ENCODE results near the gene ATP6V1B1. TPM values are rescaled to one million over a fixed set of nuclear protein-coding genes. Genes with fewer than 3 reads are reported as not detected.
"Not testable (repeated sequence)": the region's sequence is repeated elsewhere in the genome, so short reads cannot be mapped to it uniquely, and the experiment has no call there.

Gene ATP6V1B1
- total and polyA plus RNA-seq, 7 donors: 0.10 to 0.70 (median 0.38) TPM; not detected in 2

- intact Hi-C loops (cut with DNase I): no loop called here
- no peaks in the 10 kb centered on the region for H3K36me3 ChIP-seq (ENCODE audit: insufficient read depth in 1 of 2, low read depth in 1 of 2)
- H3K9me3 ChIP-seq: no peaks in the 10 kb centered on the region
- no peak for ATAC-seq
- H3K4me1 ChIP-seq: no peaks in the 10 kb centered on the region
- H3K27me3 ChIP-seq (ENCODE audit: insufficient read depth in 3 of 3, low read length in 2 of 3): peaks cover 0 to 11% (median 0%) of the 10 kb centered on the region in 3 donors
- H3K4me3 ChIP-seq: no peak overlapping the region
- no peak overlapping the region for H3K27ac ChIP-seq
- no peak for TF ChIP-seq CTCF (IDR thresholded peaks at IDR 0.05)
- 80 to 86% (median 84%) methylated on average over 5 of the region's 5 CpGs for WGBS, 3 donors
- no peak for DNase-seq
These were observed 71.5 kb downstream of the ATP6V1B1 start for GRCh38 chr2:71006955-71007799.

GRCh38 chr2:71008342-71008741 lies 72.6 kb downstream of the ATP6V1B1 start:
- Histone ChIP-seq H3K36me3 (ENCODE audit: insufficient read depth in 1 of 2, low read depth in 1 of 2) (no peaks in the 10 kb centered on the region), H3K27me3 (ENCODE audit: insufficient read depth in 3 of 3, low read length in 2 of 3) (peaks cover 0 to 11% (median 3%) of the 10 kb centered on the region in 3 donors), H3K4me3 (no peak overlapping the region), H3K9me3 (no peaks in the 10 kb centered on the region), H3K4me1 (no peaks in the 10 kb centered on the region), H3K27ac (no peak overlapping the region)
- WGBS, 3 donors: 86 to 92% (median 90%) methylated on average over 13 of the region's 13 CpGs
- DNase-seq: no peak
- no peak for TF ChIP-seq CTCF (IDR thresholded peaks at IDR 0.05)
- no peak for ATAC-seq
- intact Hi-C loops (cut with DNase I): no loop called here

GRCh38 chr2:71011786-71012185 lies 76.1 kb downstream of the ATP6V1B1 start:
- H3K9me3 ChIP-seq; H3K4me1 ChIP-seq; intact Hi-C loops (cut with DNase I): not testable (repeated sequence)

More at GRCh38 chr2:71011786-71012185, 76.1 kb downstream of the ATP6V1B1 start:
- not testable (repeated sequence) for H3K4me3 ChIP-seq; DNase-seq; H3K36me3 ChIP-seq (ENCODE audit: insufficient read depth in 1 of 2, low read depth in 1 of 2); H3K27ac ChIP-seq; ATAC-seq
- peaks cover 0 to 11% (median 3%) of the 10 kb centered on the region in 3 donors for H3K27me3 ChIP-seq (ENCODE audit: insufficient read depth in 3 of 3, low read length in 2 of 3)
- 23 to 27% (median 25%) methylated on average over 6 of the region's 6 CpGs for WGBS, 3 donors

Other genes starting within 250 kb of the ATP6V1B1 start
- 1 to 10 TPM in 2 of 4 donors, under 1 TPM in 2; 0.85 to 2.6 (median 1.4) TPM for gene ADD2, start 167.7 kb upstream of the ATP6V1B1 start, total RNA-seq
- gene ADD2, start 167.7 kb upstream of the ATP6V1B1 start, polyA plus RNA-seq: under 1 TPM; 0.09 to 0.79 (median 0.22) TPM
- gene FIGLA, start 145.3 kb upstream of the ATP6V1B1 start, total RNA-seq: not detected
- gene FIGLA, start 145.3 kb upstream of the ATP6V1B1 start, polyA plus RNA-seq: under 1 TPM in 2 of 3 donors, not detected in 1; 0.12 to 0.21 TPM
- gene CLEC4F, start 115.3 kb upstream of the ATP6V1B1 start, total RNA-seq: under 1 TPM in 3 of 4 donors, not detected in 1; 0.36 to 0.64 (median 0.44) TPM
- gene CLEC4F, start 115.3 kb upstream of the ATP6V1B1 start, polyA plus RNA-seq: under 1 TPM; 0.04 to 0.42 (median 0.21) TPM
- gene CD207, start 100.1 kb upstream of the ATP6V1B1 start, total RNA-seq: under 1 TPM in 3 of 4 donors, not detected in 1; 0.20 to 0.59 (median 0.49) TPM
- under 1 TPM; 0.04 to 0.13 (median 0.13) TPM for gene CD207, start 100.1 kb upstream of the ATP6V1B1 start, polyA plus RNA-seq
- gene VAX2, start 35.3 kb upstream of the ATP6V1B1 start, total RNA-seq: 1 to 10 TPM in 2 of 4 donors, under 1 TPM in 2; 0.66 to 1.2 (median 0.96) TPM
- gene VAX2, start 35.3 kb upstream of the ATP6V1B1 start, polyA plus RNA-seq: under 1 TPM; 0.30 to 0.97 (median 0.48) TPM
- gene ANKRD53, start 42.7 kb downstream of the ATP6V1B1 start, total RNA-seq: under 1 TPM; 0.15 to 0.69 (median 0.49) TPM
- gene ANKRD53, start 42.7 kb downstream of the ATP6V1B1 start, polyA plus RNA-seq: under 1 TPM; 0.27 to 0.77 (median 0.36) TPM
- gene TEX261, start 59.0 kb downstream of the ATP6V1B1 start, total RNA-seq: 10 to 100 TPM; 46.7 to 70.7 (median 54.7) TPM
- gene TEX261, start 59.0 kb downstream of the ATP6V1B1 start, polyA plus RNA-seq: 10 to 100 TPM; 31.9 to 70.5 (median 34.2) TPM
- gene NAGK, start 132.7 kb downstream of the ATP6V1B1 start, total RNA-seq: 10 to 100 TPM; 31.3 to 49.1 (median 37.0) TPM
- 10 to 100 TPM; 40.9 to 92.8 (median 55.3) TPM for gene NAGK, start 132.7 kb downstream of the ATP6V1B1 start, polyA plus RNA-seq
- 10 to 100 TPM; 15.3 to 17.2 (median 15.9) TPM for gene MCEE, start 194.3 kb downstream of the ATP6V1B1 start, total RNA-seq
- gene MCEE, start 194.3 kb downstream of the ATP6V1B1 start, polyA plus RNA-seq: 10 to 100 TPM; 10.9 to 27.4 (median 25.6) TPM
- 10 to 100 TPM; 32.9 to 53.7 (median 39.5) TPM for gene MPHOSPH10, start 194.7 kb downstream of the ATP6V1B1 start, total RNA-seq
- 10 to 100 TPM; 33.7 to 53.6 (median 43.4) TPM for gene MPHOSPH10, start 194.7 kb downstream of the ATP6V1B1 start, polyA plus RNA-seq

Data from psoas muscle (tissue), 8 donors.